IgD-negative memory B cell (primary cell): ENCODE results near the gene ZNF132. TPM values are rescaled to one million over a fixed set of nuclear protein-coding genes. Genes with fewer than 3 reads are reported as not detected.

ENCODE experiments used
- H3K27ac Mint-ChIP-seq, 3 donors: one replicate each; pipeline ENCODE4 v1.8.0; 2020 to 2022; ENCODE audit warnings: mild to moderate bottlenecking in 3 of 3, mixed read lengths in 3 of 3, moderate library complexity in 1 of 3
- H3K27me3 Mint-ChIP-seq: one replicate; pipeline ENCODE4 v1.8.0; 2021; ENCODE audit warnings: mixed read lengths
- H3K36me3 Mint-ChIP-seq: one replicate; pipeline ENCODE4 v1.8.0; 2020; ENCODE audit warnings: mild to moderate bottlenecking, mixed read lengths
- H3K4me1 Mint-ChIP-seq, 3 donors: one replicate each; pipeline ENCODE4 v1.8.0; 2020 to 2022; ENCODE audit warnings: mixed read lengths in 3 of 3, mild to moderate bottlenecking in 1 of 3
- H3K4me3 Mint-ChIP-seq, 4 donors: one replicate each; pipeline ENCODE4 v1.8.0; 2020 to 2022; ENCODE audit warnings: mild to moderate bottlenecking in 4 of 4, mixed read lengths in 4 of 4, moderate library complexity in 3 of 4
- H3K9me3 Mint-ChIP-seq, 3 donors: one replicate each; pipeline ENCODE4 v1.8.0; 2020 to 2021; ENCODE audit warnings: mixed read lengths in 3 of 3, mild to moderate bottlenecking in 1 of 3
- polyA plus RNA-seq: library from polyadenylated mRNA; unstranded; fragments of 300-500 nt; fragmentation: Illumina TruSeq; gene quantifications from one replicate; pipeline ENCODE4 v1.2.3, GENCODE V29; 2021

ZNF132 gene
- polyA plus RNA-seq, 1 donor from 2014 or later, result 0.53 TPM

GRCh38 chr19:58395220-58395978, 44.6 kb downstream of the ZNF132 start, which contains the start of gene RNF225:
RNF225 (plus strand) TSS chr19:58395656; CDS start chr19:58396090, 434 bp downstream.
- Mint-ChIP-seq H3K27me3 (peaks cover 13% of the 10 kb centered on the region), H3K27ac (no peak within 1 kb of the TSS), H3K4me1 (peaks cover 2 to 4% (median 3%) of the 10 kb centered on the region in 3 donors), H3K9me3 (peaks cover 0 to 3% (median 0%) of the 10 kb centered on the region in 3 donors), H3K36me3 (peaks cover 10% of the 10 kb centered on the region), H3K4me3 (no peak within 1 kb of the TSS)

DNA sequence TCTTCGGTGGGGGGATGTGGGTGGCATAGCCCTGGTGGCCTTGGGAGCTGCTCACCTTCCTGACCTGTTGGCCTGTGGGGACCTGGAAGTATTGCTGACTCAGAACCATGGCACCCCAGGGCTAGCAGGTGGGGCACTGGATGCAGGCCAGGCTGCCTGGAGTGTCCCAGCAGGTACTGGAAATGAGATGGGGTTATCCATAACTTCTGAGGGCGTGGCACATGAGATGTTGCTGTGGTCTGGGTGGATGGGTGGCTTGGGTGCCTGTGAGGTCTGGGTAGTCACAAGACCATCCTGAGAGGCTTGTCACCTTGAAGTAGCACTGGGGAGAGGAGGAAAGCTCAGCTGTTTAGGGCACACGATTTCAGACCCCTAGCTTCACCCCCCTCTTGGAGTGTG, 45.1 kb downstream of the ZNF132 start:
- H3K36me3 Mint-ChIP-seq, result peaks cover 10% of the 10 kb centered on the region
- H3K4me3 Mint-ChIP-seq, result no peak overlapping the region
- peaks cover 2 to 4% (median 3%) of the 10 kb centered on the region in 3 donors for H3K4me1 Mint-ChIP-seq
- H3K27me3 Mint-ChIP-seq, result peaks cover 13% of the 10 kb centered on the region
- H3K9me3 Mint-ChIP-seq, result peaks cover 0 to 3% (median 0%) of the 10 kb centered on the region in 3 donors
- H3K27ac Mint-ChIP-seq, result no peak overlapping the region

GRCh38 chr19:58393725-58394033, 46.3 kb downstream of the ZNF132 start:
- Mint-ChIP-seq H3K9me3 (no peaks in the 10 kb centered on the region), H3K27me3 (peaks cover 11% of the 10 kb centered on the region), H3K27ac (peak overlapping the region in 1 of 3 donors; percentile 33), H3K4me1 (peaks cover 5 to 11% (median 8%) of the 10 kb centered on the region in 3 donors), H3K4me3 (peak overlapping the region in 1 of 4 donors; percentile 32), H3K36me3 (peaks cover 13% of the 10 kb centered on the region)

GRCh38 chr19:58392945-58393724, 46.8 kb downstream of the ZNF132 start:
- no peaks in the 10 kb centered on the region for H3K9me3 Mint-ChIP-seq
- peaks cover 11% of the 10 kb centered on the region for H3K27me3 Mint-ChIP-seq
- H3K27ac Mint-ChIP-seq, result peak overlapping the region in 1 of 3 donors; percentile 33
- peaks cover 8 to 14% (median 9%) of the 10 kb centered on the region in 3 donors for H3K4me1 Mint-ChIP-seq
- peaks cover 15% of the 10 kb centered on the region for H3K36me3 Mint-ChIP-seq
- H3K4me3 Mint-ChIP-seq, result peak overlapping the region in 2 of 4 donors; percentile 25 to 32

DNA sequence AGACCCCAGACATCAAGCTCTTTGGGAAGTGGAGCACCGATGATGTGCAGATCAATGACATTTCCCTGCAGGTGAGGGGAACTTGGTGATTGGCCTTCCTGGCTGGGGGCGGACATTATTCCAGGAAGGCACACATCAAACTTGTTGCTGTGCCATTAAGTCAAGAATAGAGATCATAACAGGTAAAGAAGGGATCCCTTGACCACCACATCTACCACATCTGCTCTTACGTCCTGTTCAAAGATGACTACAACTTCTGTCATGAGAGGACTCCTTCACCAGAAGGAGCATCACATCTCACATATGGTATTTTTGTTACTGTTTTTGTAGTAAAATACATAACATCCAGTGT, 51.8 kb downstream of the ZNF132 start:
- H3K27me3 Mint-ChIP-seq, result no peaks in the 10 kb centered on the region
- peak overlapping the region; percentile 90 to 99 (median 95) for H3K4me3 Mint-ChIP-seq
- H3K27ac Mint-ChIP-seq, result peak overlapping the region in 2 of 3 donors; percentile 95 to 99
- peaks cover 12% of the 10 kb centered on the region for H3K36me3 Mint-ChIP-seq
- peaks cover 17 to 27% (median 23%) of the 10 kb centered on the region in 3 donors for H3K4me1 Mint-ChIP-seq
- H3K9me3 Mint-ChIP-seq, result no peaks in the 10 kb centered on the region

GRCh38 chr19:58387338-58388174, 52.4 kb downstream of the ZNF132 start:
- Mint-ChIP-seq H3K4me1 (peaks cover 16 to 27% (median 25%) of the 10 kb centered on the region in 3 donors), H3K4me3 (peak overlapping the region; percentile 90 to 99 (median 95)), H3K9me3 (no peaks in the 10 kb centered on the region), H3K27me3 (no peaks in the 10 kb centered on the region), H3K36me3 (peaks cover 12% of the 10 kb centered on the region), H3K27ac (peak overlapping the region; percentile 95 to 99 (median 95))

DNA sequence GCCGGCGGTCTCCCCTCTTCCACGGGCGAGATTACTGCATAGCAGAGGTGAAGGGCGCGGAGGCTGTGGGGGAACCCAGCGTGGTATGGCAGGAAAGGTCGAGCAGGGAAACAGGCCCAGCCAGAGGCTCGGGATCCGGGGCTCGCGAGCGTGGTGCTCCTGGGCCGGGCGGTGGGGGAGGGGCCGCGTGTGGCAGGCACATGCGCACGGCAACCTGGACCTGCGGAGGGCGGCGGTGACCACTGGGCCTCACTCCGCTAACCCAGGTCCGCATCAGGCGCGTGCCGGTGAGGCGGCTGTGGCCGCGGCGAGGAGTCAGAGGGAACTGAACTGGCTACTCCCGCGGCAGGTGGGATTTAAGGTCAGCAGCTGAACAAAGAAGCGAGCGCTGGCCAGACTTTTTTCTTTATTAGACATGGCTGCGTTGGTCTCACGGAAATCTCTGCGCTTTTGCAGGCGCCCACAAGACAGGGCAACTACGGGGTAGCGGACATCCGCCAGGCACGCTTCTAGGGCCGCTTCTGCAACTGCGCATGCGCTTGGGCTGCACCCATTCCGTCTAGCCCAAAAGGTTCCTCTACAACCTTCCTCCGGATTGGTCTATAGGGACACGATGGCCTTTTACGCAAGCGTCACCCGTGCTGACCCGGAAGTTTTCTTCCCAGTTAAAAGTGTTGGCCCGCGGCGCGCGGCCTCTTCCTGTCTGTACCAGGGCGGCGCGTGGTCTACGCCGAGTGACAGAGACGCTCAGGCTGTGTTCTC, 53.2 kb downstream of the ZNF132 start, which contains the start of gene RPS5:
TSS of gene RPS5 (plus strand) at position 694 of the 762 bp plus-strand sequence. CDS start 869 bp downstream, outside the sequence.
- peaks cover 12% of the 10 kb centered on the region for H3K36me3 Mint-ChIP-seq
- H3K4me3 Mint-ChIP-seq, result peak within 1 kb of the TSS; percentile 90 to 99 (median 95)
- H3K27me3 Mint-ChIP-seq, result no peaks in the 10 kb centered on the region
- peaks cover 19 to 29% (median 27%) of the 10 kb centered on the region in 3 donors for H3K4me1 Mint-ChIP-seq
- no peaks in the 10 kb centered on the region for H3K9me3 Mint-ChIP-seq
- peak within 1 kb of the TSS; percentile 95 to 99 (median 95) for H3K27ac Mint-ChIP-seq

DNA sequence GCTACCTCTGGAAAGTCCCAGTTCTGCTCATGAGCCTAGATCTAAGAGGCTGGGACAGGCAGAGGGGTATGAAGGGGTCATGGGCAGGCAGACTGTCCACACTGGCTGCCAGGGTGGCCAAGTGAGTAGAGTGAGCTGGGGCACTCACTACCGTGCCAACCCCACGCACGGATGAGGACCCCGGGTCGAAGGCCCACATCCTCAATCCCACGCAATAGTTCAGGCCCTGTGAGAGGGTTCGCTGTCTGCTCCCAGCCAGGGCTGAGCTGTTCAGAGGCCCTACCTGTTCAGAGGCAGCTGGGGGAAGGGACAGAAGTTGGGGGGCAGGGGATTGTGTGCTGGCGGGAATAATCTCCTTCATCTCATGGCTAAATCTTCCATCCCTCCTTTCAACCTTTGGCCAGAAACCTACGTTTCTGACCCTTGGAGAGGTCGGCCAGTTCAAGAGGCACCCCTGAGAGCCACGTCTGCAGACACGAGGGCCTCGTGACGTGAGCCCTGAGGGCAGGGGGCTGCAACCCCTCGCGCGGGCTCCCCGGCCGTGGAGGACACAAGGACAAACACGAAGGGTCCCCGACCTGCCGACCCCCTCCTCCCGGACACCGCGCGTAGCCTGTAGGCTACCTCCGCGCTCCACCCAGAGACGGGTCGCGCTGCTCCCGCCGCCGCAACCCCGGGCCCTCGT, 53.9 kb downstream of the ZNF132 start:
- H3K4me3 Mint-ChIP-seq, result peak overlapping the region; percentile 90 to 99 (median 95)
- peaks cover 12% of the 10 kb centered on the region for H3K36me3 Mint-ChIP-seq
- H3K27me3 Mint-ChIP-seq, result no peaks in the 10 kb centered on the region
- peaks cover 19 to 33% (median 32%) of the 10 kb centered on the region in 3 donors for H3K4me1 Mint-ChIP-seq
- no peaks in the 10 kb centered on the region for H3K9me3 Mint-ChIP-seq
- H3K27ac Mint-ChIP-seq, result peak overlapping the region; percentile 95 to 99 (median 95)

DNA sequence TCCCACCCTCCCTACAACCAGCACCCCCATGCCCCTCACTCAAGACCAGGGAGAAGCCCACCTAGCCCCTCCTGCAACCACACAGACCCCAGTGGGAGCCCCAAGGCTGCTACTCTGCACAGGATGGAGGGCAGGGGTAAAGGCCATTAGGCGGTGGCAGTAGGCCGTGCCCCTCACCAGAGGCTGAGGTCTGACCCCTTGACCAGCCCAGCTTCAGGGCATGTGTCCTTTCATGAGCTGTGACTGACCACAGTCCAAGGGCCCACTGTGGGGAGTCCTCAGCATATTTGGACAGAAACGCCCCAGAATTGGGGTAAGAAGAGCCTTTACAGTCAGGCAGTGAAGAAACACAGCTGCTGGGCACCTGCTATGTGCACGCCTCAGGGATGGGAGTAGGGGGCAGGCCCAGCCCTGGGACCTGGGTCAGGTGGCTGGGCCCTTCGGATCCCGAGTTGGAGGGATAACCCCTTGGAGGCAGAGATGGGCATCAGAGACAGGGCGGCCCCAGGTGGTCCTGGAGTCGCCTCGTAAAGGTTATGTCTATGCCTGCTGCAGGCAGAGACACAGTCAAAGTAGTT, 54.6 kb downstream of the ZNF132 start:
- peaks cover 19 to 33% (median 30%) of the 10 kb centered on the region in 3 donors for H3K4me1 Mint-ChIP-seq
- no peaks in the 10 kb centered on the region for H3K27me3 Mint-ChIP-seq

GRCh38 chr19:58382997-58383603, 56.9 kb downstream of the ZNF132 start:
- Mint-ChIP-seq H3K27ac (peak overlapping the region in 2 of 3 donors; percentile 48 to 78), H3K9me3 (no peaks in the 10 kb centered on the region), H3K4me1 (peaks cover 24 to 33% (median 25%) of the 10 kb centered on the region in 3 donors), H3K36me3 (peaks cover 2% of the 10 kb centered on the region), H3K4me3 (peak overlapping the region in 2 of 4 donors; percentile 44 to 90), H3K27me3 (no peaks in the 10 kb centered on the region)

More for the DNA sequence above, 54.6 kb downstream of the ZNF132 start:
- Mint-ChIP-seq H3K27ac (peak overlapping the region; percentile 95 to 99 (median 95)), H3K4me3 (peak overlapping the region; percentile 90 to 99 (median 95)), H3K36me3 (peaks cover 7% of the 10 kb centered on the region), H3K9me3 (no peaks in the 10 kb centered on the region)
